ENCODE results near the gene DHRS9. TPM values are rescaled to one million over a fixed set of nuclear protein-coding genes. Genes with fewer than 3 reads are reported as not detected.

Gene DHRS9
- total and polyA plus RNA-seq, 2 of the 4 experiments (the other 2 are of a cell fraction), result not detected

DNA sequence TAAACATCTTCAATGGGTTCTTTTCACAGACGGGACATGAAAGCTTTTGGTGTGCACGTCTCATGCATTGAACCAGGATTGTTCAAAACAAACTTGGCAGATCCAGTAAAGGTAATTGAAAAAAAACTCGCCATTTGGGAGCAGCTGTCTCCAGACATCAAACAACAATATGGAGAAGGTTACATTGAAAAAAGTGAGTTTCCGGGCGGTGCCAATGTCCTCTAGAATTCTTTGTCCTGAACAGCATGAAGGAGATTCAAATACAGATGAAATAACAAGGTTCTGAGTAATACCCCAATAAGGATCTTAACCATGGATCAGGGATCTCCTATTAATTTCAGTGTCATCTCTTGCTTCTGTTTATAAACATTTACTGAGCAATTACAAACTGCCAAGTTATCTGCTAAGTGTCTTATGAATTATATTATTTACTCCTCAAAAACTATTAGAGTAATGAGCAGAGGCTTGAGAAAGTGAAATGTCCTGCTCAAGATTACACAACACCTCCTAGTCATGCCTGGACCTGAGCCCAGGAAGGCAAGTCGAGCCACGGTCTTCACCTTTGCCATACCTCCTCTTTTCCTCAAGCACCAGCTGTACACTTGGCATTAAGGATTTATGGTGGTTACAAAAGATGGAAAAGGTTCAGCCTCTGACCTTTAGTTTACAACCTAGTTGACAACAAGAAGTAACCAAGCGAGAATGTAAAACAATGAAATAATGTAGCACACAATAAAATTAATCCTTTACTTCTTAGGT, 22.6 kb downstream of the DHRS9 start:
- Histone ChIP-seq H3K27ac (ENCODE audit: insufficient read depth, low read length) (no peak overlapping the region), H2AFZ (replicated peaks; ENCODE audit: low read length, poor library complexity) (no peak overlapping the region), H4K20me1 (ENCODE audit: insufficient read depth, low read length) (no peaks in the 10 kb centered on the region), H4K5ac (ENCODE audit: low read depth, low read length) (no peak overlapping the region), H3K4me2 (ENCODE audit: low read depth, low read length) (no peak overlapping the region), H3K9me3 (ENCODE audit: control insufficient read depth, insufficient read depth, low read length) (no peaks in the 10 kb centered on the region), H4K8ac (ENCODE audit: low read depth in 2 of 2, low read length in 2 of 2) (no peak overlapping the region), H2AK5ac (ENCODE audit: low read depth, low read length) (no peak overlapping the region), H3K56ac (ENCODE audit: extremely low read depth, insufficient read depth, low read length) (no peak overlapping the region), H2BK15ac (ENCODE audit: low read depth, low read length) (no peak overlapping the region), H2BK20ac (ENCODE audit: low read depth, low read length) (no peak overlapping the region), H3K4me1 (ENCODE audit: control insufficient read depth, insufficient read depth, low read length) (no peaks in the 10 kb centered on the region), H3K18ac (ENCODE audit: low read depth, low read length) (no peak overlapping the region), H3K23ac (ENCODE audit: low read depth, low read length) (no peak overlapping the region), H3K79me1 (ENCODE audit: low read depth in 1 of 2, low read length in 2 of 2) (no peaks in the 10 kb centered on the region), H4K91ac (ENCODE audit: insufficient read depth, low read depth, low read length) (no peak overlapping the region), H3K4me3 (ENCODE audit: insufficient read depth, low read depth, low read length) (no peak overlapping the region), H3K4ac (ENCODE audit: low read depth, low read length) (no peak overlapping the region), H3K14ac (replicated peaks; ENCODE audit: low read depth, low read length) (no peak overlapping the region), H2BK5ac (ENCODE audit: low read depth, low read length, poor library complexity, severe bottlenecking) (no peak overlapping the region), H3K36me3 (ENCODE audit: control insufficient read depth, insufficient read depth, low read length) (no peaks in the 10 kb centered on the region), H3K9me1 (ENCODE audit: insufficient read depth, low read length) (no peaks in the 10 kb centered on the region), H3K9ac (ENCODE audit: low read depth, low read length) (no peak overlapping the region), H2AK9ac (replicated peaks; ENCODE audit: low read depth, low read length, poor library complexity) (no peak overlapping the region), H3K27me3 (ENCODE audit: control insufficient read depth, insufficient read depth, low read length) (no peaks in the 10 kb centered on the region), H2BK120ac (ENCODE audit: low read depth, low read length) (no peak overlapping the region)
- POLR2A ChIA-PET (ENCODE audit: unreplicated experiment), result no interaction called here
- in situ Hi-C loops (cut with MboI; ENCODE audit: low sequenced_read_pairs), result no loop called here
- TF ChIP-seq CEBPB (IDR thresholded peaks at IDR 0.05; ENCODE audit: low read depth, low read length) (peak; percentile 42; the same call in 1 of the 2 replicates), ELK1 (IDR thresholded peaks at IDR 0.05; ENCODE audit: borderline replicate concordance, low read depth, low read length) (no peak)
- DNase-seq (peak; percentile 15), ATAC-seq (ENCODE audit: low read depth) (no peak)
- CTCF ChIA-PET, result interaction anchor here (1.0 kb wide), 1 partner anchor 18 kb away, joined by 3 read pairs; no protein-coding TSS in a partner anchor
- no TSS peak for BruUV-seq (replicated peaks)
- dilution Hi-C loops (cut with HindIII; ENCODE audit: low sequenced_read_pairs, unreplicated experiment), result no loop called here
- WGBS, 2 experiments (ENCODE audit: extremely low coverage in 2 of 2, insufficient read length in 1 of 2), result no CpG with 5 or more reads among the region's 8 CpGs
- intact Hi-C loops (cut with micrococcal nuclease), result no loop called here
